ENCODE data around the gene BNC2.
"Not testable (repeated sequence)": the region's sequence is repeated elsewhere in the genome, so short reads cannot be mapped to it uniquely, and the experiment has no call there.

Gene BNC2

GRCh38 chr9:16487915-16488314 is 382.6 kb downstream of the BNC2 start:
- H3K4me3 ChIP-seq (ENCODE audit: low read depth, low read length), result no peak overlapping the region
- no peak for DNase-seq (ENCODE audit: low read depth)
- TF ChIP-seq CTCF (IDR thresholded peaks at IDR 0.05; ENCODE audit: insufficient read depth, low read depth, low read length, missing control alignments), result no peak

DNA sequence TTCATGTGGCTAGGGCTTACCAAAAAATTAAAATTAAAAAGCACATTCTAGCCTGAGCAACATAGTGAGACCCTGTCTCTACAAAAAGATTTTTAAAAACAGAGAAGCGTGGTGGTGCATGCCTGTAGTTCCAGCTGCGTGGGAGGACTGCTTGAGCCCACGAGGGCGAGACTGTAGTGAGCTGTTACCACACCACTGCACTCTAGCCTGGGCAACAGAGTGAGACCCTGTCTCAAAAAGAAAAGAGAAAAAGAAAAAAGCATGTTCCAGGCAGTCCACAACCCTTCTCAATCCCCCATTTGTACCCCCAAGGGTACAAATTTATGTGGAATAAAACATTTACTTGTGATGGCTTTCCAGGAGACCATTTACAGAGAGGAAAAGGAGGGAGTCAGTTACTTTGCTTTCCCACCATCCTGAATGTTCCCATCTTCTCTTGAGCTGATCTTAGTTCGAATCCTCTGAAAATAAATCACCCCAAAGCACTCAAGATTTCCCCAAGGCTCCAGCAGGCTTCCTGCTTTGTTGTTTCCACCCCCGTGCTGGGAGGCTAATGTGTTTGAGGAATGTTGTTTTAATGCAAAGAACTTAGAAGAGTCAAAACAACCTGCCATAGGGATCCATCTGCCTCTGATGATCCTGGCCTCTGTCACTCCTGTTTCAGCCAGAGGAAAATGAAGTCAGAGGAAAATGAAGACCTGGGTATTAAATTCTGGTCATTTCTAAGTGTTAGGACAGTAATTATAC is 384.7 kb downstream of the BNC2 start:
- DNase-seq (ENCODE audit: low read depth), result no peak
- no peak overlapping the region for H3K4me3 ChIP-seq (ENCODE audit: low read depth, low read length)
- TF ChIP-seq CTCF (IDR thresholded peaks at IDR 0.05; ENCODE audit: insufficient read depth, low read depth, low read length, missing control alignments), result no peak

DNA sequence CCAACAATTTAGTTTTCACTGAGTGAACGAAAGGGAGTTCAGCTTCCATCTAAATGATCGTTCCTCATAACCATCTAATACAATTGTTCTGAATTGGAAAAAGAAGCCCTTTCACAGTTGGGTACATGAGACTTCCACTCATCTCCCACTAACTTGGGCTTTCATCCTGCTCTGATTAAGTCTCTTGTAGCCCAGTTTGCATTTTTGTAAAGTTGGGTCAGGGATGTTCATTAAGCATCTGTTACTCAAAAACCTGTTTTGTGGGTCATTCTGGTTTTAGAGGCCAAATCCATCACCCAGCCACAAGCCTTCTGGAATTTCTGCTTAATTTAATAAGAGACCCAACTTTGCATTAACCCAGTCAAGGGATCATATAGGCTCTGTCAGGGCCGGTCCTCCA is 385.3 kb downstream of the BNC2 start:
- H3K4me3 ChIP-seq (ENCODE audit: low read depth, low read length), result no peak overlapping the region
- no peak for DNase-seq (ENCODE audit: low read depth)
- no peak for TF ChIP-seq CTCF (IDR thresholded peaks at IDR 0.05; ENCODE audit: insufficient read depth, low read depth, low read length, missing control alignments)

- no peak for TF ChIP-seq CTCF (IDR thresholded peaks at IDR 0.05; ENCODE audit: insufficient read depth, low read depth, low read length, missing control alignments)
- no peak overlapping the region for H3K4me3 ChIP-seq (ENCODE audit: low read depth, low read length)
- no peak for DNase-seq (ENCODE audit: low read depth)
These were observed 385.7 kb downstream of the BNC2 start for GRCh38 chr9:16484744-16485143.

DNA sequence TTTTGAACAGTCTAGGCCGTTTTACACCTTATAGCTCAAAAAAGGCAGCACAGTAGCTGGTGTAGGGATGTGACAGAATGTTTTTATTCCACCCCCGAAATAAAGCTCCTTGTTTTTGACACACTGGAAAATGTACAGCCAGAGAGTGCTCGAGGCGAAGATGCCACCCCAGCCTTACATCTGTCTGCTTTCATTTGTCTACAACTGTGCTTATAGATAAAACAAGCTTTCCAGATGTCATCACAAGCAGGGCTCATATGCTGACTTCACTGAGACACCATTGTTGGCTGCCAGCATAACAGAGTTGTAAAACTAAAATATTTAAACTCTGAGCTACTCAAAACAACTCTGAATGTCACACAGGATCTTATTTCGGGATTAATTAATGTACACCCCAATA is 386.3 kb downstream of the BNC2 start:
- no peak for DNase-seq (ENCODE audit: low read depth)
- no peak overlapping the region for H3K4me3 ChIP-seq (ENCODE audit: low read depth, low read length)
- no peak for TF ChIP-seq CTCF (IDR thresholded peaks at IDR 0.05; ENCODE audit: insufficient read depth, low read depth, low read length, missing control alignments)

GRCh38 chr9:16482764-16483163 is 387.7 kb downstream of the BNC2 start:
- DNase-seq (ENCODE audit: low read depth), result peak; percentile 66
- no peak for TF ChIP-seq CTCF (IDR thresholded peaks at IDR 0.05; ENCODE audit: insufficient read depth, low read depth, low read length, missing control alignments)
- H3K4me3 ChIP-seq (ENCODE audit: low read depth, low read length), result no peak overlapping the region

DNA sequence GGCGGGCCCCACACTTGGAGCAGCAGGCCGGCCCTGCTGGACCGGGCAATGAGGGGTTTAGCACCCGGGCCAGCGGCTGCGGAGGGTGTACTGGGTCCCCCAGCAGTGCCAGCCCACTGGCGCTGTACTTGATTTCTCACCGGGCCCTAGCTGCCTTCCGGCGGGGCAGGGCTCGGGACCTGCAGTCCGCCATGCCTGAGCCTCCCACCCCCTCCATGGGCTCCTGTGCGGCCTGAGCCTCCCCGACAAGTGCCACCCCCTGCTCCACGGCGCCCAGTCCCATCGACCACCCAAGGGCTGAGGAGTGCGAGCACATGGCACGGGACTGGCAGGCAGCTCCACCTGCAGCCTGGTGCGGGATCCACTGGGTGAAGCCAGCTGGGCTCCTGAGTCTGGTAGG is 389.9 kb downstream of the BNC2 start:
- H3K4me3 ChIP-seq (ENCODE audit: low read depth, low read length); DNase-seq (ENCODE audit: low read depth): not testable (repeated sequence)

Measured in GM12865 (cell line).